Measurements from ENCODE around the gene METTL1. TPM values are rescaled to one million over a fixed set of nuclear protein-coding genes. Genes with fewer than 3 reads are reported as not detected.

The METTL1 gene
- total RNA-seq, 1 donor from 2014 or later = 6.8 TPM

DNA sequence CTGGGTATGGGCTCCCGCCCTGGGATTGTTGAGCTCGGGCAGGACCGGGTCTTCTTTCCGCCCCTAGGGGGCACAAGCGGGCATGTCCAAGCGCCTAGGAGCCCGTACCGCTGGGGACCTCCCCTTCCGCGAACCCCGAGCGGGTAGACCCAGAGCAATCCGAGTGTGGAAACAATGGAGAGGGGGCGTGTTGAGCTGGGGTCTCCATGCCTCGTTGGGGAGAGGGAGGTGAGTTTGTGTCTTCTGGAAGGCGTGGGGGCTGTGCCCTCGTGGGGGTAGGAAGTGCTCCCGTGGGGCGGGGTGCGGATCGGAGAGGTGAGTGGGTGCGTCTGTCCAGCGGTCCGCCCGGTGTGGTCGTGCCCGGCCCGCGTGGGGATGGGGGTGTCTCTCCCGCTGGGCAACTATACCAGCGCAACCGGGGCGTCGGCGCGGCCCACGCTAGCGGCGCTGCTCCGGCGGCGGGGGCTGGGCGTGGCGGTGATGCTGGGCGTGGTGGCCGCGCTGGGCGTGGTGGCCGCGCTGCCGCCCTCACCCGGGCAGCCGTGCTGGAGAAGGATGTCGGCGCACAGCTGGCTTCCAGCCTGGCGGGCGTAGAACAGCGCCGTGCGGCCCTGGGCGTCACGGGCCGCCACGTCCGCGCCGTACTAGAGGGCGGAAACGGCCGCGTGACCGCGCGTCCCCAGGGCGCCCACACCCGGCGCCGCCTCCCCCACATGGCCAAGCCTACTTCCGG, 45.6 kb downstream of the METTL1 start:
- H3K27ac ChIP-seq (replicated peaks) = peak overlapping the region; percentile 85
- peak; percentile 73 for DNase-seq
- H3K36me3 ChIP-seq = peaks cover 3% of the 10 kb centered on the region
- TF ChIP-seq, protein P1, sequence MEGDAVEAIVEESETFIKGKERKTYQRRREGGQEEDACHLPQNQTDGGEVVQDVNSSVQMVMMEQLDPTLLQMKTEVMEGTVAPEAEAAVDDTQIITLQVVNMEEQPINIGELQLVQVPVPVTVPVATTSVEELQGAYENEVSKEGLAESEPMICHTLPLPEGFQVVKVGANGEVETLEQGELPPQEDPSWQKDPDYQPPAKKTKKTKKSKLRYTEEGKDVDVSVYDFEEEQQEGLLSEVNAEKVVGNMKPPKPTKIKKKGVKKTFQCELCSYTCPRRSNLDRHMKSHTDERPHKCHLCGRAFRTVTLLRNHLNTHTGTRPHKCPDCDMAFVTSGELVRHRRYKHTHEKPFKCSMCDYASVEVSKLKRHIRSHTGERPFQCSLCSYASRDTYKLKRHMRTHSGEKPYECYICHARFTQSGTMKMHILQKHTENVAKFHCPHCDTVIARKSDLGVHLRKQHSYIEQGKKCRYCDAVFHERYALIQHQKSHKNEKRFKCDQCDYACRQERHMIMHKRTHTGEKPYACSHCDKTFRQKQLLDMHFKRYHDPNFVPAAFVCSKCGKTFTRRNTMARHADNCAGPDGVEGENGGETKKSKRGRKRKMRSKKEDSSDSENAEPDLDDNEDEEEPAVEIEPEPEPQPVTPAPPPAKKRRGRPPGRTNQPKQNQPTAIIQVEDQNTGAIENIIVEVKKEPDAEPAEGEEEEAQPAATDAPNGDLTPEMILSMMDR (IDR thresholded peaks at IDR 0.05; ENCODE audit: borderline replicate concordance) = peak; percentile 73
- H3K9me3 ChIP-seq (replicated peaks) = no peaks in the 10 kb centered on the region
- H3K27me3 ChIP-seq (ENCODE audit: low read depth) = peaks cover 53% of the 10 kb centered on the region
- H3K4me1 ChIP-seq = peaks cover 23% of the 10 kb centered on the region
- intact Hi-C loops (cut with micrococcal nuclease) = no loop called here
- H3K4me3 ChIP-seq = peak overlapping the region; percentile 78

DNA sequence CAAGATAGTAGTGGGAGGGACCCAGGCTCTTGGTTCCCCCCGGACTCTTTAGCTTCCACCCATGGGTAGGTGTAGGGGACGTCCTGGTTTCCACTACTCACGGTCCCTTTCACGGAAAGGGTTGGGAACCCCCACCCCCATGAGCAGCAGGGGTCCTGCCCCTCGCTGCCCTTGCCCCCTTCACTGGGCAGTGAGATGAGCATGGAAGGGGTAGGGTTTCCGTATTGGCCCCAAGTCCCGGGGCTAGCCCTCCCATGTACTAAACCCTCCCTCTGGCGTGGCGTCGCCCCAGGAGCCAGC, 46.1 kb downstream of the METTL1 start:
- Histone ChIP-seq H3K27ac (replicated peaks) (peak overlapping the region; percentile 85), H3K27me3 (ENCODE audit: low read depth) (peaks cover 48% of the 10 kb centered on the region), H3K4me3 (peak overlapping the region; percentile 78), H3K4me1 (peaks cover 23% of the 10 kb centered on the region), H3K9me3 (replicated peaks) (no peaks in the 10 kb centered on the region), H3K36me3 (peaks cover 8% of the 10 kb centered on the region)
- DNase-seq = no peak
- intact Hi-C loops (cut with micrococcal nuclease) = no loop called here
- TF ChIP-seq, protein P1 (IDR thresholded peaks at IDR 0.05; ENCODE audit: borderline replicate concordance) = no peak

DNA sequence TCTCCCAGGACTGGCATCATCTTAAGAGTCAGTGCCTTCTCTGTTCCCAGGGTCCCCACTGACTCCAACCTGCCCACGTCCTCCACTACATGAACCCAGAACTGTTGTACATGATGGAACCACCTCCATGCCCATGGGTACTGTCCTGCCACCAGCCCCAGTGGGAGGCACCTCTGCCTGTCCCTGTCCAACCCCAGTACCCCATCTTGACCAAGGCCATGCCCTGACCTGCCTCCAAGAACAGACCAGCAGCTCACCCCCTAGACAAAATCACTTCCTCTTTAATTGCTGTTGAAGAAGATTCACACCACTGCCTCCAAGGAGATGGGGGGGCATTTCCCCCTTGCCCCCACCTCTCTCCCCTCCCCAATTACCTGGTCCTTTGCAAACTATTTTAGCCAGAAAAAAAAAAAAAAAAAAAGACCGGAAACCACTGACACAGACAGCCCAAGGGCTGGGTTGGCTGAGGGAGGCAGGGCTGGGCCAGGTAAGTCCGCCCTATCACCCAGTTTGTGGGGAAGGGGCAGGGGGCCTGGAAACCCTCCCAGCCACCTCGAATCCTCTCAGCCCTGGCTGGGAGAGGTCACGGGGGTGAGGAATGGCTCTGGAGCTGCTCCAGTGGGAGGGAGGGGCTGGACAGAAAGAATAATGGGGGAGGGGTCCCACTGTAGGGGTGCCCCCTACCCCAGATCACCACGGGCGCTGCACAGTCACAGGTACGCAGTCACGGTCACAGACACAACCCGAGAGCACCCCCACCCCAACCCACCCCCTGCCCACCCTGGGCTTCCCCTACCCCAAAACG, 46.8 kb downstream of the METTL1 start:
- Histone ChIP-seq H3K27ac (replicated peaks) (no peak overlapping the region), H3K4me1 (peaks cover 23% of the 10 kb centered on the region), H3K27me3 (ENCODE audit: low read depth) (peaks cover 41% of the 10 kb centered on the region), H3K4me3 (no peak overlapping the region), H3K9me3 (replicated peaks) (no peaks in the 10 kb centered on the region), H3K36me3 (peaks cover 14% of the 10 kb centered on the region)
- intact Hi-C loops (cut with micrococcal nuclease) = no loop called here
- TF ChIP-seq, protein P1 (IDR thresholded peaks at IDR 0.05; ENCODE audit: borderline replicate concordance) = no peak
- DNase-seq = no peak

DNA sequence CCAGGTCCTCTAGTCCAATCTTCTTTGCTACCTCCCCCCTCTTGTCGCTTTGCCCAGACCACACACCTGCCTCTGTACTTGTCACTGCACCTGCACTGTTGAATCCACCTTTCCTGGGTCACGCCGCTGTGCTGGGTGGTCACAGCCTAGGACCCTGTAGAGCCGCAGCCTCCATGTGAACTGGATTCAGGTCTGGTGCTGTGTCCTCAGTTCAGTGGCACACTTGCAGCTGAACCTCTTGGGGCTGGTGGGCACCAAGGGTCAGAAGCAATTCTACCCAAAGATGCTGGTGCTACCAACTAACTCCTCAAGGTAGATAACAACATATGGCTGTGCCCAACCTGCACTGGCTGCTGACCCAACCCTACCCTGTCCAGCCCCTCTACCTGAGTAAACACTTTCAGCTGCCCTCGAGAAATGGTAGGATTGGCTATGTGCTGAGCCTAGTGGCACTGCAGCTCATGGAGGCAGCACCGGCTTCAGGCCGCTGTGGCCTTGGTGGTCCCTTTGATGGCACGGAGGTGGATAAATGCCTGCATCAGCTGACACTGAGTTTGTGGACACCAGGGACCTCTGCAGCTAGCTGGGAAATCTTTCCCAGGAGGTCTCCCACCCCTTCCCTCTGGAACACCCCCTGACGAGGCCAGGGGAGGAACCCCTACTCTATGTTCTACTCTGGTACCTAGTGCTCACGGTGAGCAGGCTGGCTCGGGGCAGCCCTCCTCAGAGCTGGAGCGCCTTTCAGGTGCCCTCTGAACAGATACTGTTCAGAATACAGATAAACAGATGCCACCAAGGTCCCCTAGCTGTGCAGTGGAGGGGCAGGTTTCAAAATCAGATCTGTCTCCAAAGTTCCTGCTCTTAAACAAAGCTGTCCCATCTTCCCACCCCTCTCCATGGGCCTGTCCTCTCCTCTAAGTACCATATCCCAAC, 47.6 kb downstream of the METTL1 start:
- Histone ChIP-seq H3K27me3 (ENCODE audit: low read depth) (peaks cover 33% of the 10 kb centered on the region), H3K27ac (replicated peaks) (no peak overlapping the region), H3K36me3 (peaks cover 23% of the 10 kb centered on the region), H3K4me1 (peaks cover 23% of the 10 kb centered on the region), H3K9me3 (replicated peaks) (no peaks in the 10 kb centered on the region), H3K4me3 (no peak overlapping the region)
- intact Hi-C loops (cut with micrococcal nuclease) = no loop called here
- TF ChIP-seq, protein P1 (IDR thresholded peaks at IDR 0.05; ENCODE audit: borderline replicate concordance) = no peak
- no peak for DNase-seq

DNA sequence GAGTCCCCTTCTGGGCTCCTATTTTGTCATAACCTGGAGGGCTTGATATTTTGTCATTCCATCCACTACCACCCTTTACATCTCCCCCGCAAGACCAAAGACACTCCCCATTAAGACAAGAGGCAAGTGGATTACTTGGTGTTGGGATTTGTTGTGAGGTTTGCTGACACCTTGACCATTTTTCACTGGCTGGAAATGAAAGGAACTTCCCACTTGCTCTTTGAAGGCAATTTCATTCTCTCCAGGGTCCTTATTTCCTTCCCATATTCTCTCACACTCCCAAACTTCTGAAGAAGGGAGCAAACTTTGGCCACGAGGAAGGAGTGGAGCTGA, 48.3 kb downstream of the METTL1 start:
- H3K4me1 ChIP-seq = peaks cover 23% of the 10 kb centered on the region
- TF ChIP-seq, protein P1 (IDR thresholded peaks at IDR 0.05; ENCODE audit: borderline replicate concordance) = no peak
- H3K27me3 ChIP-seq (ENCODE audit: low read depth) = peaks cover 33% of the 10 kb centered on the region
- H3K36me3 ChIP-seq = peaks cover 30% of the 10 kb centered on the region
- H3K9me3 ChIP-seq (replicated peaks) = no peaks in the 10 kb centered on the region
- intact Hi-C loops (cut with micrococcal nuclease) = no loop called here
- DNase-seq = no peak
- no peak overlapping the region for H3K27ac ChIP-seq (replicated peaks)
- no peak overlapping the region for H3K4me3 ChIP-seq
